GM19395 (cell line): ENCODE data around the gene MICAL3.

Experiments
- ATAC-seq: cut with Tn5 transposase; IDR thresholded peaks from one replicate; pipeline ENCODE4 v1.9.1; 2021; ENCODE audit warnings: mild to moderate bottlenecking, moderate library complexity; ENCODE audit not compliant: unreplicated experiment

The MICAL3 gene

DNA sequence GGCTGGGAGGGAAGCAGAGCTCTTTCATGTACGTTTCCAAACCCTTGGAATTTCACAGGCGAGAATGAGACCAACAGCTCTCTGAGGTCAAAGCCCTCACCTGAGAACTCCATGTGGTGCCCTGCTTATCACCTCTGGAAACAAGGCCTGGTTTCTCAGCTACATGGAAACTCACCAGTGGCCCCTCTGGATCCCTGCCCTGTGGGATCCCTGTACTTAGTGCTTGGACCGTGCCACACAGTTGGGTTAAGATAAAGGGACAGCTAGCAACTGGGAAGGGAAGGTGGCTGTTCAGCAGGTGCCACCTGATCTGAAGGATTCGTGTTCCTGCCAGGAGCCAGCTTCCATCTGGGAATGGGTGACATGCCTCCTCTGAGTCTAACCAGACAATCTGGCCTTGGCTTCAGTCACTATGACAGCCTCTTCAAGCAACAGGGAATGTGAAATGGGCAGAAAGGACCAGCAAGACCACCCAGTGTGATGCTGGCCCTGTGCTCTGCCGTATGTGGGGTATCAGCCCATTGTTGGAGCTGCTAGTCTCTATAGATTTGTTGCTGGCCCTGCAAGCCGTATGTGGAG is 195.8 kb downstream of the MICAL3 start:
- ATAC-seq, result no peak

DNA sequence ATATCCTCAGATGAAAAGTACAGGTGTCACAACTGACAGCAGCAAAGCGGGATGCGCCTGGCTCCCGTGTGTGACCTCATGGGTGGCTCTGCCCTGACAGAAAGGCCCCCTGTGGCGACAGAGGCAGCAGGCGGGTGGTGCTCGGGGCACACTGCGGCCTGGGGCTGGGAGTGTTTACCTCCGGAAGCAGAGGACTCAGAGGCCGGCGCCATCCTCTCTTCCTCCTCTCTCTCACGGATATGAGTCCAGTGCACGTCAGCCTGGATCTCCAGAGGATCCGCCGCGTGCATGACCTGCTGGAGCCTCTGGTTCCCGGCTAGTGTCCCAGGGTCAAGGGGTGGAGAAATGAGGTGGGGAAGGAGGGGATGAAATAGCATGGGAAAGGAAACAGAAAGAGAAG is 196.9 kb downstream of the MICAL3 start:
- no peak for ATAC-seq

DNA sequence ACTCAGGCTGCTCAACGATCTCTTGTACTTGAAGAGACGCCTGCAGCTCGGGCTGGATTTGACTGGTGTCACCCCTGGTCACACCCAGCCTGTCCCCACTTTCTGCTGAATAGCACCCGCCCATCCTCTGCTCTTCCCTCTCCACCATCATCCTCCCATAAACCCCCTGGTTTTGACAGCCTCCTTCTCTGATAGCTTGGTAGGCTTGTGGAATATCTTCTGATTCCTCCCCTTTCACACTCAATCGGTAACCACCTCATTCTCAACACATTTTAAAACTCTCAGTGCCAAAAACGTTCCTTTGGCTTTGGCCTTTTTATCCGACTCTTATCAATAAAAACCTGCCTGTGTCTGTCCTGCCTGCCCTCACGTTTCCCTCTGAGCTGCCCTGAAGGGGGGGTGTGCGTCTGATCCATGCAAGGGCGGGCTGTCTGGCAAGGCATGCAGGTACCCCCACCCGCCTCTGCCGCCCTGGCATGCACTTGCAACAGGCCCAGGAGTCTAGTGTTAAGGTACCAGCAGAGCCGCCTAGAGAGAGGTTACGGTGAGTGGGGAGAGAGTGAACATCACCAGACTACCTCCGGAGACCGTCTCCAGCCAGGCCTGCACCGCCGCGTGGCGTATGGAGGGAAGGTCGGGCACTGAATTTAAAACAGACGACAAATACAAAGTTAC is 198.3 kb downstream of the MICAL3 start:
- no peak for ATAC-seq

DNA sequence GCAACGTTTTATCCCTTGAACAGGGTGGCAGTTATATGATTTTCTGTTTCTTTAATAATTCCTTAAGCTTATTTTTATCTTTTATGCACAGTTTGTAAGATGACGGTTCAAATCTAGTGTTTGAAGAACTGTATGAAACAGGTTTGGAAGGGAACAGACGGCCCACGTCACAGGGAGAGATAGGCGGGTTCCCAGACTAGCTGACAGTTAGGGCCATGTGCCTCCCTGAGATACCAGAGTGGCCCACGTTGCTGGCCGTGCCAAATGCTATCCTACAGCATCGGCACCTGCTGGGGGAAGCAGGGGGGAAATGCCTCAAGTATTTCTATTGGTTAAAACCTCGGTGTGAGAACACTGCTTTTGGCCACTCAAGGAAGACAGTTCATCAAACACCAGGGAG is 199.9 kb downstream of the MICAL3 start:
- no peak for ATAC-seq

DNA sequence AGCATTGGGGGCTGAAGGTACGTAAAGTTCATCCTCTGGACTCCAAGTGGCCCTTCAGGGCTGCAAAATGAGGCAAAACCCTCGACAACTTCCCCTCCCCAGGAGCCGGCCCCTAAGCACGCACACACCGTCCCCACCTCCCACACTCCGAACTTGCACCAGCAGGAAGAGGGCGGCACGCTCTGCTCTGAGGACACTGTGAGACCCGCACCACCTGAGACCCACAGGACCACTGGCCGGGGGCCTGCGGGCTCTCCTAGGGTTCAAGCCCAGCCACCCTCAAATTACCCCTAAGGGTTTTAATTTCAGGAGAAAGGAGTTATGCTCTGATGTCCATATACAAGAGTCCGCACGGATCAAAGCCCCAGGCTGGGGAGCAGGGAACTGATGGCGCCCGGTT is 200.4 kb downstream of the MICAL3 start:
- ATAC-seq, result no peak

DNA sequence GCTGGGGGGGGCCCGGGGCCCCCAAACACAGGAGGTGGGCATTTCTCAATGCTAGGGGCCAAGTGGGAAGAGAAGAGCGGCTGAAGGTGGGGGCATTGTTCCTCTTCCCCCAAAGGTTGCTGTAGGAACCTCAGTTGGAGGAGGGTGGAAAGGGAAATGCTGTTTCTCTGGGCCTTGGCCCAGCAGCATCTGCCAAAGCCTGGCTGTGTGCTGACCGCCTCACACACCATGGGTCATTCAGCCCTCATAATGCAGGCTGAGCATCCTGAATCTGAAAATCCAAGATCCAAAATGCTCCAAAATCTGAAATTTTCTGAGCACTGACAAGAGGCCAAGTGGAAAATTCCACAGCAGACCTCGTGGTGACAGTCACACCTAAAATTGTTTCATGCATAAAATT is 201.1 kb downstream of the MICAL3 start:
- ATAC-seq, result no peak

DNA sequence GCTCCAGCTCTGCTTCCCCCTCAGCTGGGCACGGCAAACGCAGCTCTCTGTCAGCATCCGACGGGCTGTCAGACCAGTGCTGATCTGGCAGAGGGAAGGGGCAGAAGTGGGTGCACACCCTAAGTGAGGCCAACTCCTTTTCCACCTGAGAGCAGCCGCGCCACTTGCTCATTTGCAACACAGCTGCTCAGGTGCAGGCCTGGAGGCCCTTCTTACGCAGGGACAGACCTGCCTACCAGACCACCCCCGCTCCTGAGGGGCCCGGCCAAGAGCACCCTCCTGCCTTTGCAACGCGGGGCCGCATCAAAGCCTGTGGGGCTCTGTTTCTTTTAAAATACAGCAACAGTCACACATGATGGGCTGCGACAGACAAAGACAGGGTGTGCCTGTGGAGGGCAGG is 202.3 kb downstream of the MICAL3 start:
- no peak for ATAC-seq

DNA sequence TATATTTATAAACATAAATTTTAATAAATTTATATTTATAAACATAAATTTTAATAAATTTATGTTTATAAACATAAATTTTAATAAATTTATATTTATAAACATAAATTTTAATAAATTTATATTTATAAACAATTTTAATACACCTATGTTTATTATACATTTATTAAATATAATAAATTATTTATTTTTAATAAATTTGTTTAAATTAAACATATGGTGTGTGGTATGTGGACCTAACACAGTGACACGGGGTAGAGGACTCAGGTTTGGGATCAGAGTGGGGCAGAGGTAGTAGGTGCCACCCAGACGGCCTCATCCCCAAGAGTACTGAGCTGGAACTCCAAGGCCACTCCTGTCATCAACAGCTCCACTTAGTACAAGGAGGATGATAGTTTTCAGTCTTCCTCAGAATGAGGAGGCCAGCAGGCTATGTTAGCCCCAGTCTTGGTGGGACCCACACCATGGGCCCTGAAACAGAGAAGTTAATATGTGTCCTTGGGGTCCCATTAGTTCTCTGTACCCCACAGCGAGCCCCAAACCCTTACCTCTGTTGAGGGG is 203.4 kb downstream of the MICAL3 start:
- ATAC-seq, result no peak

DNA sequence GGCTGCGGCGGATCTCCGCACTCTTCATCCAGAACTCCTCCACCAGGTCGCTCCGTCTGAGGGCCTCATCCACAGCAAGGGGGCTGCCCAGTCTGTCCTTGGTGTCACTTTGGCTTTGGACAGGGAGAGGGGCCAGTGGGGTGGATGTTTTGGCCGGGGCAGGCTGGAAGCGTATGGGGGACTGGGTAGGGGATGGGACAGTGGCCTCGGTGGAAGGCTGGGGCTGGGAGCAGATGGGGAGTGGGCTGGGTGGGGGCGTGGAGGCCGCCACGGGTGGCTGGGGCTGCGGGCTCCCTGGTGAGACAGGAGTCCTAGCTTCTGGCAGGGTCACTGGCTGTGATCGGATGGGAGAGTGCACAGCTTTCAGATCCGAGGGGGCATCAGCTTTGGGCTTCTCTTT is 205.7 kb downstream of the MICAL3 start:
- no peak for ATAC-seq

DNA sequence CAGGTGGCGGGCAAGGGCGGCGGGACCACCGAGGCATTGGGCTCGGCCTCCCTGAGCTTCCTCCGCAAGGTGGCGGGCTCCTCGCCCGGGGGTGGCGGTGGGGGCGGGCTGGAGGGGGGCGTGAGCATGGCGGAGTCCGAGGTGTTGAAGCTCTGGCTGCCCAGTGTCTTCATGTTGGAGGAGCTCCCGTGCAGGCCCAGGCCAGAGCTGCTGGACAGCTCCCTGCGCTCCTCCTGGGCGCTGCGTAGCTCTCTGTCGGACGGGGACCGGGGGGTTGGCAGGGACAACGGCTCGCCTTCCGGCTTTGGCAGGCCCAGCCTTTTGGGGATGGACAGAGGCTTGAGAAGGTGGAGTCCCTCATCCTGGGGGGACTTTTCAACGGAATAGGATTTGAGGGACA is 206.2 kb downstream of the MICAL3 start:
- ATAC-seq, result no peak

DNA sequence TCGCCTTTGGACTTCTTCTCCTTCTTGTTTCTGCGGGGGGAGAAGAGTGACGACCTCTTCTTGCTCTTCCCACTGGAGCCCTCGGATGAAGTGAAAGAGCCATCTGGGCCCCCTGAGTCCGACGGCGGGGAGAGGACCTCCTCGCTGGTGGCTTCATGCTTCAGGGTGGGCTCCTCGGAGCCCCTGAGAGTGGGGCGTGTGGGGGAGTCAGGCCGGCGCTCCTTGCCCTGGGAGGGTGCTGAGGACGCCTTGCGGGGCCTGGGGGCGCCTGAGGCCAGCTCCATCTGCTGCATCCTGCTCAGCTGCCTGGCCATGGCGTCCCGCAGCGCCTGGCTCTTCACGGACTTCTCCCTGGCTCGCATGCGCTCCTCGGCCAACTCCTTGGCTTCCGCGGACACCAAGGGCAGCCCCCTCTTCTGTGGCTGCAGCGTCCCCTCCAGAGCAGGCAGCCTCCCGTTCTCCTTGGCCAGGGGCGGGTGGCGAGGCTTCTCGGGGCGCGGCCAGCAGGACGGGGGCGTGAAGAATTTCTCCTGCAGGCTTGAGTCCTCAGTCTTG is 206.8 kb downstream of the MICAL3 start:
- ATAC-seq, result no peak

DNA sequence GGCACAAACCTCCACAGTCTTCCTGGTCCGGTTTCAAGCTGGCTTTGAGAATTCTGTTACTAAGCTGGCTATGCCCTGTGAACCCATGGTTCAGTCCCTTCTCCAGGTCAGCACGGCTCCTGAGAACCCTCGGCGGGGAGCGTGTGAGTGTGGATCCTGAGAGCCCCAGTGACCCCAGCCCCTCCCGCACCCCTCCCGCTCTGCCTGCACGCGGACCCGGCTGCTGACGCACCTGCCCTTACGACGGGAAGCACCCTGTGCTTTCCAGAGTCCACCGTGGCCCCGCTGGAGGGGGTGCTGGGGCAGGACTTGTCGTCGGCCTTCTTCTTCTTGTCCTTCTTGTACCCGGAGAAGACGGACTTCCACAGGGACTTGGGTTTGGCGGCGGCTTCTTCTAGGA is 207.3 kb downstream of the MICAL3 start:
- ATAC-seq, result no peak

DNA sequence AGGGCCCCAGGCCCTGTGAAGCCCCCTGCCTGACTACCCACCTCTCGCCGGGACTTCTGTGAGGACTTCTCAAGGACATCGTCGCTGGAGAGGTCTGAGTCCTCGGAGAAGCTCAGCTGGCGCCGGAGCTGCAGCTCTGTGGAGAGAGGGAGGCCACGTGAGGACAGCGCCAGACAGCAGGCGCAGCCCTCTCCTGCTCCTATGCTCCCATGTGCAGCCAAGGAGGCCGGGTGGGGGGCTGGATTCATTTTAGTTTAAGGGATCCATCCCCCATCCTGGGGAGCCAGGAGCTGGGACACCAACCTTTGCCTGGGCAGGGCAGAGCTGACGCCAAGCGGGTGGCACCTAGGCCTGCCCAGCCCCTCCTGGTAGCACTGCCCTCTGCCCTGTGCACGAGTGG is 207.7 kb downstream of the MICAL3 start:
- no peak for ATAC-seq

DNA sequence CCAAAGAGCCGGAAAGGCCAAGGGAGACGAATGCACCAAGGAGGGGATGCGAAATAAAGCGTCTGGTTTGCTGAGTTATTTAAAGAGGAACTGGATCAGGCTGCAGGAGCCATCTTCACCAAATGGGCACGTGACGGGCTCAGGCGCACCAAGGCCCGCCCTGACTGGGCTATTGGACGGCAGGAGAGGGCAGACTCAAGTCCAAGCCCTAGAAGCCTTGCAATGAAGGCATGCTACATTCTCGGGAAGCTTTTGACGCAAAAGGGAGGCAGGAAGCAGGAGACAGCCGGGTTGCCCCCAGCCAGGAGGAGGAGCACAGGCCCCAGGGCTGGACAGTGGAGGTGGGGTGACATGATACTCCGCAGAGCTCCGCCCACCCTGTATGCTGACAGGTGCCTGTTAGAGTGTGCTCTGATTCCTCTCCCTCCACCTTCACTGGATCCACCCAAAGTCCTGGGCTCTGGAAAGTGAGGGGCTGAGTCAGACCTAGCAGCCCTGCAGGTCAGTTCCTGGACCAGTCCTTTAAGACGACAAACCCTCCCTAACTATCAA is 208.6 kb downstream of the MICAL3 start:
- no peak for ATAC-seq

DNA sequence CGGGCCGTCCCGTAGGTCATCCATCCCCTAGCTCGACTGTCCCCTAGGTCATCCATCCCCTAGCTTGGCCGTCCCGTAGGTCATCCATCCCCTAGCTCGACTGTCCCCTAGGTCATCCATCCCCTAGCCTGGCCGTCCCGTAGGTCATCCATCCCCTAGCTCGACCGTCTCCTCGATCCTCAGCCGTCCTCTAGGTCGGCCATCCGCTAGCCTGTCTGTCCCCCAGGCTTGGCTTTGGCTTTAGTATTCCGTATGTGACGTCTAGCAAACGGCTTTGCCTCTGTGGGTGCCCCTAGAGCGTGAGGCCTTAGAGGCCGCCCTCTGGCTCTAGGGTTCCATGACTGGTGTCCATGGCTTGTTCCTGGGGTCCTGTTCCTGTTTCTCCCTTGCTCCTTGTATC is 209.5 kb downstream of the MICAL3 start:
- no peak for ATAC-seq

DNA sequence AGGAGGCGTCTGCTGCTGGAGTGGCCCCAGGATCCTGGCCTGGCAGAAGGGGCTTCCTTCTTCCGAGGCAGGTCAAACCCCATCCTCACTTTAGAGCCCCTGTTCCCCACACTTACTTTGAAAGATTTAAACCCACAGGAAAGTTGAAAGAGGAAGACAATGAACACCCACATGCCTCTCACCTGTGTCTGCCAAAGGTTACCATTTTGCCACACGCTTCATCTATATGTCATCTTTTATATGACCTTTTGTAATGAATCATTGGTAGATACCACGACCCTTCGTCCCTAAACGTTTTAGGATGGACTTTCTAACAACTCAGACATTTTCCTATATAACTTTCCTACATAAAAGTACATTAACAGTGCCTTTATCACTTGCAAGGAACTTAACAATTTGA is 210.3 kb downstream of the MICAL3 start:
- no peak for ATAC-seq

DNA sequence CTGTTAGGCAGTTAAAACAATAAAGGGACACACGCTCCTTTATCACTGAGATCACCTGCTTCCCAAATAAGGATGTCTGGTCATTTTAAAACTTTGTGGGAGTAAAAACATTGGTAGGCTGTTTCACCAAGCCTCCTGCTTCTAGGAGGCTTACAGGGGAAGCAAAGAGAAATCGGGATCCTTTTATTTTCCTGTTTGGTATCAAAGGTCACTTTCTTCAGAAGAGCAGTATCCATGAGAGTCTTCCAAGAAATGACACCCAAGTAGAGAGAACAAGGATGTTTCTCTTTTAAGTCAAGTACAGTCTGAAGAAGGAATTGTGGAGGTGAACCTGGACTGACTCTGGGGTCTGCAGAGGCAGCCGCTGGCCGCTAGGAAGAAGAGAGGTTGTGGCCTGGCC is 213.2 kb downstream of the MICAL3 start:
- ATAC-seq, result no peak

DNA sequence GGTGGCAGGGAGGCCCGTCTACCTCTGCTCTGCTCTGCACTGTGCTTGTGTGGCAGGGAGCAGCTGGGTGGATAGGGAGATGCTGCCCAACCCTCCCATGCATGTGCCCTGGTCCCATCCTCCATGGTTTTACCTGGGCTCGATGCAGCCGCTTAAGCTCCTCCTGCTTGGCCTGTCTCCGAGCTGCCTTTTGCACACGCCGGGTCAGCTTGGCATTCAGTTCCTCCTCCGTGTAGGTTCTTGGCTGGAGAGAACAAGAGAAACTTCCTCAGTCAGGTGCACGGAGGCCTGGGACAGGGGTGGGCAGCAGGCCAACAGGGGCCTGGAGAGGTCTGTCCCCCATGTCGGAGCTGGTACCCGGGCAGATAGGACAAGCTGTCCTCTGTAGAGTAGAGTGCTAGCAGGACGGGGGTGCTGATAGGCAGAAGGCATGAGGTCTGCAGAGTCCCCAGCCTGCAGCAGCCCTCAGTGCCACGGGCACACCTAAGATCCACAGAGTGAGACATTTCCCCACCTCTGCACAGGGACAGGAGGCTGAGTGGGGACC is 213.7 kb downstream of the MICAL3 start:
- ATAC-seq, result no peak

DNA sequence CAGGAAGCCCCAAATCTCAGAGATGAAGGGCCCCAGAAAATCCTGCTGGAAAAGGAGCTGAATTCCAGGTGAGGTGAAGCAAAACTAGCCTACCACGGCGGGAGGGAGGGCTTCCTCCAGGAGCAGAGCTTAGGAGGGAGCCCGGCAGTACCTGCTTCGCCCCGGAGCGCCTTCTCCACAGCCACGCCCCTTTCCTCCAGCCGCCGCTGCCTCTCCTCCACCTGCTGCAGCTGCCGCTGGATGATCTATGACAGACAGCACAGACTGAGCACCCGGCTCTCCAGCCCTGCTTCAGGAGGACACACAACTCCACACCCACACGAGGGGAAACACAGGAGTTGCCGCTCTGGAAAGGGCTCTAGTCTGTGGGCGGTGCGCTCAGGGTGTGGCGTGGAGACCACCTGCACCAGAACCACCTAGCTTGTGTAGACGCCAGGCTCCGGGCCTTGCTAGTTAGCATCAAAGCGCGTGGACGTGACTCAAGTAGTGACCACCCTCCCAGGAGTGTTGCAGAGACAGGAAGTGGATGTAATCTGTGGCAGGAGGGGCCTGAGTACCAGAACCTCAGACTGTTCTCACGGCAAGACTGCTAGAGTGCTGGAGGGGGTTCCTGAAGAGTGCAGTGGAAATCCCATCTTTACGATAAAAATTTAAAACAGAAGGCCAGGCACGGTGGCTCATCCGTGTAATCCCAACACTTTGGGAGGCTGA is 215.5 kb downstream of the MICAL3 start:
- ATAC-seq, result no peak

DNA sequence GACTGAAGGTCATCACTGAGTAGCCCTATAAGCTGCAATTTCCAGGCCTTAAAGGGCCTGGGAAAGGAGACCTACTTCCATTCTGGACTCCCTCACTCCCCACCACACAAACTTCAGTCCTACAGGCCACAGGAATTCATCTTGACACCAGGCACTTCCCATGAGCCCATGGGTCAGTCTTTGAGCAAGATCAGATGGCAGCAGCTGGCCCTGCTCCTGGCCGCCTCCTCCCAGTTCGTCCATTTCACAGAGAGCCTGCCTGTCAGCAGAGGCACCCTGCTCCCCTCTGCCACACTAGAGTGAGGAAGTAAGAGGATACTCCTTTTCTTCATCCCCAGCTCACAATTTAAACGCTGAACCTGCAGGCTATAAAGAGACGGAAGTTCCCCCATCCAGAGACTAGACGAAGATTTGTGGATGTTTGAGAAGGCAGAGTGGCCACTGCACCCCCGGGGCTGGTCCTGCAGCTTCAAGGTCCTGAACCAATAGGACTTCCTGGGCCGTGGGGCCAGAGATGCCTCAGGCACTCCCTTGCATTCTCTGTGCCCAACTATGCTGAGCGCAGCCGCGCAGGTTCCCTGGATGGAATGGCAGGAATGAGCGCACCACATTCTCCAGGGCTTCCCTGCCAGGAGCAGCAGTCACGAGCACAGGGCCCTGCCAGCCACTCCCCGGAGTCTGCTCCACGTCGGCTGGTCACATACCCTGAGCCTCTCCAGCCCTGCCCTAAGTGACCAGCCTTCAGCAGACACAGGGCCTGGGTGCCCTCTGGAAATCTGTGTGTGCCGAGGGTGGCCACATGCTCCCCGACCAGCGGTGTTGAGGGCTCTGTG is 216.6 kb downstream of the MICAL3 start:
- no peak for ATAC-seq
